HFF-Myc (cell line): Measurements from ENCODE around the gene CACHD1.

Experiments
- DNase-seq: peaks from one replicate; pipeline ENCODE4 v3.0.0-alpha.2; 2011; ENCODE audit warnings: low read depth; ENCODE audit errors: extremely low read depth
- H3K4me3 ChIP-seq: replicated peaks from 2 replicates; pipeline ENCODE4 v1.5.1; 2011; ENCODE audit warnings: low read depth, mild to moderate bottlenecking, control low read depth, low read length
- TF ChIP-seq, protein P1 (sequence below): IDR thresholded peaks from 2 replicates; pipeline ENCODE4 v1.5.1; 2012; ENCODE audit warnings: mild to moderate bottlenecking, low read depth, low read length, control low read depth; ENCODE audit errors: missing control alignments

The CACHD1 gene

DNA sequence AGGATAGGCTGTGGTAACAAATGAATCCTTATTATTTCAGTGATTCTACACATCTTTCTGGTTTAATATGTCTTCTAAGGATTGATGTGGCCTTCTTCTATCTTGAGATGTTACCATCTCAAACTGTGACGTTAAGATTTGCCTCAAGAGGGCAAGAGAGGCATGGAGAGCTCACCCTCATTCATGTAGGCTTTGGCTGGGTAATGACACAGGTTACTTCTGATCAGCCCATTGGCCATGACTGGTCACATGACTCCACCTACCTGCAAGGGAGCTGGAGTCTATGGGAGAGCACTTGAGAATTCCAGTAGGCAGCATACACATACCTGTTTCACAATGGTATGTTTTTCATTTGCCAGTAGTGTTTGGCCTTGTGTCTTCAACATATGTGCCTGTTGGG, 30.0 kb downstream of the CACHD1 start:
- DNase-seq = no peak
- no peak overlapping the region for H3K4me3 ChIP-seq
- TF ChIP-seq, protein P1, sequence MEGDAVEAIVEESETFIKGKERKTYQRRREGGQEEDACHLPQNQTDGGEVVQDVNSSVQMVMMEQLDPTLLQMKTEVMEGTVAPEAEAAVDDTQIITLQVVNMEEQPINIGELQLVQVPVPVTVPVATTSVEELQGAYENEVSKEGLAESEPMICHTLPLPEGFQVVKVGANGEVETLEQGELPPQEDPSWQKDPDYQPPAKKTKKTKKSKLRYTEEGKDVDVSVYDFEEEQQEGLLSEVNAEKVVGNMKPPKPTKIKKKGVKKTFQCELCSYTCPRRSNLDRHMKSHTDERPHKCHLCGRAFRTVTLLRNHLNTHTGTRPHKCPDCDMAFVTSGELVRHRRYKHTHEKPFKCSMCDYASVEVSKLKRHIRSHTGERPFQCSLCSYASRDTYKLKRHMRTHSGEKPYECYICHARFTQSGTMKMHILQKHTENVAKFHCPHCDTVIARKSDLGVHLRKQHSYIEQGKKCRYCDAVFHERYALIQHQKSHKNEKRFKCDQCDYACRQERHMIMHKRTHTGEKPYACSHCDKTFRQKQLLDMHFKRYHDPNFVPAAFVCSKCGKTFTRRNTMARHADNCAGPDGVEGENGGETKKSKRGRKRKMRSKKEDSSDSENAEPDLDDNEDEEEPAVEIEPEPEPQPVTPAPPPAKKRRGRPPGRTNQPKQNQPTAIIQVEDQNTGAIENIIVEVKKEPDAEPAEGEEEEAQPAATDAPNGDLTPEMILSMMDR = no peak

DNA sequence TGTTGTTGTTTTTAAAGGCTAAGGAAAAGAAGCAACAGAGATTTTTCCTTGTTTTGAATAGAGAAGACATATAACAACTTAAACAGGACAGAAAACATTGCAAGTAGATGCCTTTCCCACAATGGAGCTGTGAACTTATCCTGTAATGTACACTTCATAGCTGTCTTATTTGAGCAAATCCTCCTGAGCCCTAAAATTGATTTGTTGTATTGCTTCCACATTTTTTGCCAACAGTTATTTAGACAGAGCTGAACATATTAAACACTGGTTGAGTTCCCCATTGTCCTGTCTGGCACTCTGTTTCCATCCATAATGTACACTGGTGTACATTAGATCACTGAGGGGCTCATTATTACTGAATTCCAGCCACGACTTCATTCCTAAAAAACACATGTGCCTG, 32.2 kb downstream of the CACHD1 start:
- H3K4me3 ChIP-seq = no peak overlapping the region
- DNase-seq = no peak
- TF ChIP-seq, protein P1 = no peak

DNA sequence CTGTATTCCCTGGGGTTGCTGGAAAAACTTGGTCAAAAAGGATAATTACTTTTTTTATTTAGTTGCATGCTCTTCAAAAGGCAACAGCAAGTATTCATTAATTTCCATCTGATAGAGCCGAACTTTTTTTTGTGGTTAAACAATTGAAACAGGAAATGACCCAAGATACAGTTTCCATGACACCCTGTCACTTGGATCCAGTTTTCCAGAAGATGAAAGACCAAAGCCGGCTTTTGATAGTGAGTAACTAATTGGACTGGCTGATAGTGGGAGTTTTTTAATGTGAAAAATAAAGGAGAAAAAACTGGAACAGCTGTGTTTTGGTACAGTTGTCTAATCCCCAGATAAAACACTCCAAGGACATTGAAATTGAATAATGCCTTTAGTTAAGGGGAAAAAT, 33.0 kb downstream of the CACHD1 start:
- TF ChIP-seq, protein P1 = no peak
- no peak for DNase-seq
- H3K4me3 ChIP-seq = no peak overlapping the region

DNA sequence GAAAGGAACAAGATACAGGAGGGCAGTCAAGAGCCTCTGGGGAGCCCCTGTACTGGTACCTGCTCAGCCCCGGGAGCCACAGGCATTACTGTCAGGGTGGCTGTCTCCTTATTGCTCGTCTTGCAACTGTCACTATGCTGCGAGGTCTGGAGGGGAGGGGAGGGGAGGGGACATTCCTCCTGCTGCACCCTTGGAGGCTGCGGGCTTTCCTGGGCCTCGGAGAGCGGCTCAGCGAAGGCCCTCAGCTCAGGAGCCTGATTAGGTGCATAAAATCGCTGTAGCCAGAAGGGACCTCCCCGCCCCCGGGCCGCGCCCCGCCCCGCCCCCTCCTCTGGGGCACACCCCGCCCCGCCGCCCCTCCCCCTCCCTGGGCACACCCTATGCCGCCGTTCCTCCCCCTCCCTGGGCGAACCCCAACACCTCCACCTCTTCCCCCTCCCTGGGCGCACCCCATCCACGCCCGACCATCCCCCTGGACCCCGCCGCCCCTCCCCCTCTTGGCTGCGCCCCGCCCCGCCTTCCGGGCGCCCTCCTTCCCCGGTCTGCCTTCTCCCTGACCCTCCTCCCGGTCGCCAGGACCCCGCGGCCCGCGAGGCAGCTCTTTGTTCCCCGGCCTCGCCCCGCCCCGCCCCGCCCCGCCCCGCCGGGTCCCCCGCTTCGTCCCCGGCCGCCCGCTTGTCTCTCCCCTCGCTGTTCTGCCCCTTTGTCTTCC, 35.5 kb downstream of the CACHD1 start:
- TF ChIP-seq, protein P1 = no peak
- peak overlapping the region; percentile 30 for H3K4me3 ChIP-seq
- DNase-seq = no peak

DNA sequence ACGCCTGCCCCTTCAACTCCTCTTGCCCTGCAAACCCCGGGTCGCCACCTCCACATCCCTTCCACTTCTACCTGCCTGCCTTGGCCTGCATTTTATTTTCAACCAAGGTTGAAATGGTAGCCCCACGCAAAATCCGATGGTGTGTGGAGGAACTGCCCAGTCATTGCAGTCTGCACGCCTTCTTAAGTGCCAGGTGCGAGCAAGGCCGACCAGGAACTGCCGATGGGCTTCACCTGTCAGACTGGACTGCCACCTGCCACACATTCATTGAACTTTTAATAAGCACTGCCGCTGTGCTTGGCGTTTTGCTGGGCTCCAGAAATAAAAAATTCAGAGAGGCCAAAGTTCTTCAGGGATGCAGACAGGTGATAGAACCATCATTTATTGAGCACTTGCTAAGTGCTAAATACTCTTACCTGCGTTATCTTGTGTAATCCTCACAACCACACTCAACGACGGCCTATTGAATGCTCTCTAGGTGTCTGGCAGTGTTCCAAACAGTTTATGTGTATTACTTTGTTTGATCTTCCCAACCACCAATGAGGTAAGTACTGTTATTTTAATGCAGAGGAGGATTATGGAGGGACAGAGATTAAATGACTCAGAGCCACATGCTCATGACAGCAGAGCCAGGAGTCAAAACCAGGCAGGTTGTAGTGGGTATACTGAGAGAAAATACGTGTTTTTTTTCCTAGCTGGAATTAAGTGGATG, 36.2 kb downstream of the CACHD1 start:
- TF ChIP-seq, protein P1 = no peak
- no peak for DNase-seq
- no peak overlapping the region for H3K4me3 ChIP-seq

DNA sequence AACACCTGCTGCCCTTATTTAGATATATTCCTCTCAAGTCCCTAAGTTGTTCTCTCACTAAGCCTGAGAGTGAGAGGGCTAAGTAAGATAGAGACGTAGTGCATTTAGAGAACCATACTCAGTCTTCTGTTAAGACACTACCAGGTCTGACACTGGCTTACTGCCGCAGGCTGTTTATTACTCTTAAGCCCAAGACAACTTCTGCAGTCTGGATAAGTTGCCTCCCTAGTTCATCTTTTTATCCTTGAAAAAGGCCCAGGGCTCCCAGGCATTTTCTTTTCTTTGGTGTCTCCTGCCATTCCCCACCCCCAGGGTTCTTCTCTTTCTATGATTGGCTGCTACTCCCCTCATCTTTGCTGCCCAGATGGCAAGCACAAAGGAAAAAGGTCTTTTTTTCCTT, 38.7 kb downstream of the CACHD1 start:
- no peak overlapping the region for H3K4me3 ChIP-seq
- TF ChIP-seq, protein P1 = no peak
- DNase-seq = no peak
